GM21515 (cell line): ENCODE data around the gene MYH2.
"Not testable (repeated sequence)": the region's sequence is repeated elsewhere in the genome, so short reads cannot be mapped to it uniquely, and the experiment has no call there.

Experiments
- ATAC-seq: cut with Tn5 transposase; IDR thresholded peaks from one replicate; pipeline ENCODE4 v1.9.1; 2021; ENCODE audit not compliant: unreplicated experiment

The MYH2 gene

GRCh38 chr17:10549096-10549842 is at the start of gene MYH2:
MYH2 (minus strand) TSS chr17:10549658; CDS start chr17:10547920, 1,738 bp downstream.
- no peak for ATAC-seq

- no peak for ATAC-seq
These were observed 49.2 kb upstream of the MYH2 start for GRCh38 chr17:10598621-10599020.

GRCh38 chr17:10589553-10590145 is 40.2 kb upstream of the MYH2 start:
- no peak for ATAC-seq

GRCh38 chr17:10585529-10585928 is 36.1 kb upstream of the MYH2 start:
- ATAC-seq, result no peak

- no peak for ATAC-seq
These were observed 34.4 kb upstream of the MYH2 start for GRCh38 chr17:10583834-10584233.

GRCh38 chr17:10579270-10579669 is 29.8 kb upstream of the MYH2 start:
- no peak for ATAC-seq

GRCh38 chr17:10574324-10574723 is 24.9 kb upstream of the MYH2 start:
- no peak for ATAC-seq

- ATAC-seq, result no peak
These were observed 14.7 kb upstream of the MYH2 start for GRCh38 chr17:10563991-10564660.

GRCh38 chr17:10558049-10558448 is 8.6 kb upstream of the MYH2 start:
- no peak for ATAC-seq

- no peak for ATAC-seq
These were observed 8.0 kb upstream of the MYH2 start for GRCh38 chr17:10557422-10557821.

GRCh38 chr17:10556301-10557005 is 7.0 kb upstream of the MYH2 start:
- ATAC-seq, result no peak

GRCh38 chr17:10550014-10550413 is 556 bp upstream of the MYH2 start:
- ATAC-seq, result no peak

GRCh38 chr17:10547351-10547750 is 2.1 kb downstream of the MYH2 start:
- ATAC-seq, result no peak

- not testable (repeated sequence) for ATAC-seq
These were observed 6.0 kb downstream of the MYH2 start for GRCh38 chr17:10543486-10543885.

- ATAC-seq, result not testable (repeated sequence)
These were observed 8.3 kb downstream of the MYH2 start for GRCh38 chr17:10541179-10541578.

GRCh38 chr17:10532026-10532425 is 17.4 kb downstream of the MYH2 start:
- ATAC-seq, result no peak

GRCh38 chr17:10527419-10527818 is 22.0 kb downstream of the MYH2 start:
- no peak for ATAC-seq

GRCh38 chr17:10526517-10526916 is 22.9 kb downstream of the MYH2 start:
- ATAC-seq, result no peak

- ATAC-seq, result no peak
These were observed 26.4 kb downstream of the MYH2 start for GRCh38 chr17:10523064-10523463.

GRCh38 chr17:10521949-10522348 is 27.5 kb downstream of the MYH2 start:
- no peak for ATAC-seq

- no peak for ATAC-seq
These were observed 31.0 kb downstream of the MYH2 start, which contains the start of gene MYH1 for GRCh38 chr17:10518271-10519037. MYH1 (minus strand) TSS chr17:10518542; CDS start chr17:10516642, 1,900 bp downstream.
